LNCAP (cell line): ENCODE measurements around the gene INPP4A.

Experiments
- CTCF ChIP-seq: fragments of 450-650 bp; IDR thresholded peaks from 2 replicates; pipeline ENCODE4 v1.5.1; 2017; ENCODE audit warnings: mild to moderate bottlenecking

The INPP4A gene

GRCh38 chr2:98478088-98478551 lies 33.5 kb downstream of the INPP4A start:
- TF ChIP-seq CTCF = no peak

GRCh38 chr2:98478907-98479306 lies 34.2 kb downstream of the INPP4A start:
- no peak for TF ChIP-seq CTCF

- TF ChIP-seq CTCF = no peak
These were observed 34.7 kb downstream of the INPP4A start for GRCh38 chr2:98479371-98479770.

GRCh38 chr2:98479959-98480524 lies 35.4 kb downstream of the INPP4A start:
- TF ChIP-seq CTCF = no peak

- no peak for TF ChIP-seq CTCF
These were observed 35.9 kb downstream of the INPP4A start for GRCh38 chr2:98480598-98480997.

GRCh38 chr2:98482362-98482761 lies 37.7 kb downstream of the INPP4A start:
- no peak for TF ChIP-seq CTCF

GRCh38 chr2:98483257-98483861 lies 38.7 kb downstream of the INPP4A start:
- TF ChIP-seq CTCF = no peak

- TF ChIP-seq CTCF = no peak
These were observed 39.5 kb downstream of the INPP4A start for GRCh38 chr2:98484121-98484557.
